NT2/D1 (cell line): ENCODE measurements around the gene SLC38A2.

Experiments used
- YY1 ChIP-seq: IDR thresholded peaks from 2 replicates; pipeline ENCODE4 v1.6.1; 2011; ENCODE audit not compliant: insufficient read length, insufficient read depth
- ZNF274 ChIP-seq: IDR thresholded peaks from 2 replicates; pipeline ENCODE4 v1.6.1; 2011; ENCODE audit warnings: mild to moderate bottlenecking, low read depth, low read length

- no peak for TF ChIP-seq YY1
- TF ChIP-seq ZNF274 = no peak
Observed at GRCh38 chr12:46358325-46358700, 14.3 kb downstream of the SLC38A2 start.
